DND-41 (cell line): ENCODE data around the gene KRT1.

Experiments used
- ATAC-seq: fragments of 200-7000 bp; cut with Tn5 transposase; 3 replicates; pipeline ENCODE4 v1.9.1; 2021; ENCODE audit warnings: low read depth; ENCODE audit not compliant: insufficient read depth
- DNase-seq: peaks from one replicate; pipeline ENCODE4 v3.0.0-alpha.2; 2020
- H2AFZ ChIP-seq: 2 replicates; pipeline ENCODE4 v1.6.0; 2012; ENCODE audit warnings: low read depth, low read length
- H3K27ac ChIP-seq: 2 replicates; pipeline ENCODE4 v1.5.1; 2012; ENCODE audit warnings: low read length, inconsistent platforms
- H3K27me3 ChIP-seq: fragments of 200-600 bp; sonication (generic); 2 replicates; pipeline ENCODE4 v1.6.0; 2012; ENCODE audit warnings: low read length, mild to moderate bottlenecking, inconsistent platforms; ENCODE audit not compliant: insufficient read depth, poor library complexity
- H3K36me3 ChIP-seq: 2 replicates; pipeline ENCODE4 v1.5.1; 2012; ENCODE audit warnings: low read length, inconsistent platforms; ENCODE audit not compliant: insufficient read depth
- H3K4me1 ChIP-seq: 2 replicates; pipeline ENCODE4 v1.5.1; 2012; ENCODE audit warnings: mild to moderate bottlenecking, low read length; ENCODE audit not compliant: insufficient read depth
- H3K4me2 ChIP-seq: 2 replicates; pipeline ENCODE4 v1.6.0; 2012; ENCODE audit warnings: mild to moderate bottlenecking, moderate library complexity, low read length, inconsistent platforms; ENCODE audit not compliant: insufficient read depth
- H3K4me3 ChIP-seq, 2 experiments: fragments of 200-600 bp in 1 of 2; shearing (Covaris generic) in 1 of 2; 2 replicates each; pipeline ENCODE4 v1.5.1; 2012 to 2016; ENCODE audit warnings: inconsistent platforms in 2 of 2, low read length in 2 of 2, mild to moderate bottlenecking in 2 of 2, low read depth in 1 of 2, moderate library complexity in 1 of 2
- H3K79me2 ChIP-seq: 2 replicates; pipeline ENCODE4 v1.6.0; 2012; ENCODE audit warnings: low read length, inconsistent platforms; ENCODE audit not compliant: insufficient read depth
- H3K9ac ChIP-seq: 2 replicates; pipeline ENCODE4 v1.6.0; 2012; ENCODE audit warnings: low read depth, mild to moderate bottlenecking, inconsistent platforms, low read length, moderate library complexity
- H3K9me3 ChIP-seq: 2 replicates; pipeline ENCODE4 v1.5.1; 2012; ENCODE audit warnings: low read length, moderate library complexity, mild to moderate bottlenecking, inconsistent platforms; ENCODE audit not compliant: insufficient read depth, severe bottlenecking
- H4K20me1 ChIP-seq: 2 replicates; pipeline ENCODE4 v1.6.0; 2012; ENCODE audit warnings: low read length; ENCODE audit not compliant: insufficient read depth
- EZH2 ChIP-seq: IDR thresholded peaks from 3 replicates; pipeline ENCODE4 v1.6.1; 2012; ENCODE audit warnings: borderline replicate concordance, low read depth, mild to moderate bottlenecking, moderate library complexity, low read length, inconsistent platforms; ENCODE audit not compliant: severe bottlenecking
- TF ChIP-seq, protein P1 (sequence below): IDR thresholded peaks from 2 replicates; pipeline ENCODE4 v1.5.1; 2012; ENCODE audit warnings: borderline replicate concordance, low read length, moderate library complexity, mild to moderate bottlenecking; ENCODE audit not compliant: poor library complexity, severe bottlenecking; ENCODE audit errors: extremely low read depth

Gene KRT1

DNA sequence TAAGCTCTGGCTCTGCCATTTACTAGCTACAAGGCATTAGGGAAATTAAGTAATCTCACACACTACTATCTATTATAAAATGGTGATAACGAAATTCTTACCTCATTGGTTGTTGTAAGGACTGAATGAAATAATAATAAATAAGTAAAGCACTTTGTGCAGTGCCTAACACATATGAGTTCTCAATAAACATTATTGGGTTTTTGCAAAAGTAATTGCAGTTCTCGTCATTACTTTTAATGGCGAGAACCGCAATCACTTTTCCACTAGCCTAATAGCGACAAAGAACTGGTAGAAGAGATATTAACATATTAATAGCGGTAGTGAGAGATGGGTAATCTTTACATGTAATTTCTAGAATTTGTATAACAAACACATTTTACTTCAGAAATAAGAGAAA, 13.9 kb upstream of the KRT1 start:
- Histone ChIP-seq H3K9me3 (no peaks in the 10 kb centered on the region), H2AFZ (no peak overlapping the region), H3K4me3 (no peak overlapping the region), H3K9ac (no peak overlapping the region), H3K27ac (no peak overlapping the region), H3K4me2 (no peak overlapping the region), H3K79me2 (no peaks in the 10 kb centered on the region), H3K4me1 (no peaks in the 10 kb centered on the region), H3K36me3 (no peaks in the 10 kb centered on the region), H4K20me1 (no peaks in the 10 kb centered on the region), H3K27me3 (peaks cover 30% of the 10 kb centered on the region)
- no peak for DNase-seq
- TF ChIP-seq EZH2: no peak
- TF ChIP-seq, protein P1, sequence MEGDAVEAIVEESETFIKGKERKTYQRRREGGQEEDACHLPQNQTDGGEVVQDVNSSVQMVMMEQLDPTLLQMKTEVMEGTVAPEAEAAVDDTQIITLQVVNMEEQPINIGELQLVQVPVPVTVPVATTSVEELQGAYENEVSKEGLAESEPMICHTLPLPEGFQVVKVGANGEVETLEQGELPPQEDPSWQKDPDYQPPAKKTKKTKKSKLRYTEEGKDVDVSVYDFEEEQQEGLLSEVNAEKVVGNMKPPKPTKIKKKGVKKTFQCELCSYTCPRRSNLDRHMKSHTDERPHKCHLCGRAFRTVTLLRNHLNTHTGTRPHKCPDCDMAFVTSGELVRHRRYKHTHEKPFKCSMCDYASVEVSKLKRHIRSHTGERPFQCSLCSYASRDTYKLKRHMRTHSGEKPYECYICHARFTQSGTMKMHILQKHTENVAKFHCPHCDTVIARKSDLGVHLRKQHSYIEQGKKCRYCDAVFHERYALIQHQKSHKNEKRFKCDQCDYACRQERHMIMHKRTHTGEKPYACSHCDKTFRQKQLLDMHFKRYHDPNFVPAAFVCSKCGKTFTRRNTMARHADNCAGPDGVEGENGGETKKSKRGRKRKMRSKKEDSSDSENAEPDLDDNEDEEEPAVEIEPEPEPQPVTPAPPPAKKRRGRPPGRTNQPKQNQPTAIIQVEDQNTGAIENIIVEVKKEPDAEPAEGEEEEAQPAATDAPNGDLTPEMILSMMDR: no peak
- ATAC-seq: no peak

DNA sequence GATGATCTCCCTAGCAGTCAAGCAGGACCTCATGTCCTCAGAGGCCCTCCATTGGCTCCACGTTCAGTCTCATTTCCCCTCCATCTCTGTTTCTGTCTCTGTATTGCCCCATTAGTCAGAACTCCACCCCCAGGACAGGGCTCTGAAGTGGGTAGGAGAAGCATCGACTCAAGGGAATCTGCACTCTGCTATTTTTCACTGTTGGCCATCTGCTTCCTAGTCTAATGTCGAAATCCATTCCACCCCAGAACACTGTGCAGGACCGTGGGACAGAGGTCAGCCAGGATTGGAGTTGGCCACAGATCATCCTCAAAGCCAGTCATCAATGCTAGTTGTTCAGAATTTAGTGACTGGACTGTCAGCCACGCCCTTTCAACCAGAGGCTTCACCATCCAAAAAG, 13.1 kb upstream of the KRT1 start:
- H3K27me3 ChIP-seq: peaks cover 30% of the 10 kb centered on the region

DNA sequence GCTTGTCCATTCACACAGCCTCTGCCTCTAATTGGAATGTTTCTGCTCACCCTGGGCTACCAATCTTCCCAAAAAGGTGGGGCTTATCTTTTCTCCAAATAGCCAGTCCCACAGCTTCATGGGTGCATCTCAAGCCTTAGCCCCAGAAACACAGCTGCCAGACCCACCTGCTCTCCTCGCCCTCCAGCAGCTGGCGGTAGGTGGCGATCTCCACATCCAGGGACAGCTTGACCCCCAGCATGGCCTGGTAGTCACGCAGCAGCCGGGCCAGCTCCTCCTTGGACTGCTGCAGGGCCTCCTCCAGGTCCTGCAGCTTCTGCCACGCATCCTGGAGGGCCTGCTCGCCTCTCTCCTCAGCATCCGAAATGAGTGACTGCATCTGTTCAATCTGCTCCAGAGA, 12.0 kb upstream of the KRT1 start:
- TF ChIP-seq EZH2: no peak
- TF ChIP-seq, protein P1: no peak
- no peak for ATAC-seq

More for the DNA sequence above, 13.1 kb upstream of the KRT1 start:
- H3K4me1 ChIP-seq: no peaks in the 10 kb centered on the region
- H3K36me3 ChIP-seq: no peaks in the 10 kb centered on the region
- DNase-seq: no peak
- no peak overlapping the region for H3K9ac ChIP-seq
- no peaks in the 10 kb centered on the region for H3K9me3 ChIP-seq
- no peak for ATAC-seq
- H3K4me2 ChIP-seq: no peak overlapping the region
- TF ChIP-seq, protein P1: no peak
- no peak for TF ChIP-seq EZH2
- no peaks in the 10 kb centered on the region for H4K20me1 ChIP-seq
- H3K79me2 ChIP-seq: no peaks in the 10 kb centered on the region
- no peak overlapping the region for H3K4me3 ChIP-seq
- no peak overlapping the region for H3K27ac ChIP-seq
- H2AFZ ChIP-seq: no peak overlapping the region

DNA sequence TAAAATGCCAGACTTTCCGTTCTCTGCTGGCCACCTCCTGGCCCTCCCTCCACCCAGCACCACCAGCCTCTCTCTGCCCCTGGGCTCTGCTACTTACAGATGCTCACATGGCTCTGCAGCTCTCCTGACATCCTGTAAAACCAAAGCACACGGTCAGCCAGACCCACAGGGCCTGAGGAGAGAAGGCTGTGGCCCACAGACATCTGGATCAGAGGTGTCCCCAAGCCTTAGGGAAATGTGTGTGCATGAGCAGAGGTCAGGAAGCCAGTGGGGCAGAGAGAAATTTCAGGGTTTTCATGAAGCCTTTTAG, 11.6 kb upstream of the KRT1 start:
- no peak for DNase-seq
- Histone ChIP-seq H3K4me3 (no peak overlapping the region), H3K9me3 (no peaks in the 10 kb centered on the region), H3K79me2 (no peaks in the 10 kb centered on the region), H3K27me3 (peaks cover 32% of the 10 kb centered on the region), H3K4me1 (no peaks in the 10 kb centered on the region), H2AFZ (no peak overlapping the region), H3K27ac (no peak overlapping the region), H3K36me3 (no peaks in the 10 kb centered on the region), H3K4me2 (no peak overlapping the region), H4K20me1 (no peaks in the 10 kb centered on the region), H3K9ac (no peak overlapping the region)
- no peak for TF ChIP-seq EZH2
- TF ChIP-seq, protein P1: no peak
- no peak for ATAC-seq

More for the DNA sequence above, 12.0 kb upstream of the KRT1 start:
- Histone ChIP-seq H3K9me3 (no peaks in the 10 kb centered on the region), H3K4me2 (no peak overlapping the region), H3K9ac (no peak overlapping the region), H3K36me3 (no peaks in the 10 kb centered on the region), H3K79me2 (no peaks in the 10 kb centered on the region), H3K27ac (no peak overlapping the region), H4K20me1 (no peaks in the 10 kb centered on the region), H3K4me1 (no peaks in the 10 kb centered on the region), H3K27me3 (peaks cover 30% of the 10 kb centered on the region), H3K4me3 (no peak overlapping the region), H2AFZ (no peak overlapping the region)
- no peak for DNase-seq
